ENCODE results near the gene ADISSP.

- TF ChIP-seq ESRRA (IDR thresholded peaks at IDR 0.05; ENCODE audit: borderline replicate concordance, low read depth) (no peak), CTCF (IDR thresholded peaks at IDR 0.05 in 2 of 3, conservative IDR thresholded peaks at IDR 0.05 in 1 of 3; ENCODE audit: insufficient read depth in 2 of 3, low read depth in 1 of 3, low read length in 3 of 3) (no peak), FOS (IDR thresholded peaks at IDR 0.05; ENCODE audit: extremely low read depth, insufficient read length) (no peak), SMAD4 (CRISPR knock-in tag; conservative IDR thresholded peaks at IDR 0.05) (no peak), ZBTB1 (CRISPR knock-in tag; IDR thresholded peaks at IDR 0.05; ENCODE audit: borderline replicate concordance, low read depth) (no peak), EP300 (IDR thresholded peaks at IDR 0.05; ENCODE audit: low read length) (no peak), REST (IDR thresholded peaks at IDR 0.05; ENCODE audit: borderline replicate concordance) (no peak), REST (CRISPR knock-in tag; IDR thresholded peaks at IDR 0.05; ENCODE audit: low read depth) (no peak), ZNF778 (CRISPR knock-in tag; IDR thresholded peaks at IDR 0.05) (no peak), HDAC8 (tag; IDR thresholded peaks at IDR 0.05) (no peak), ZFX (CRISPR knock-in tag; IDR thresholded peaks at IDR 0.05) (no peak), HMGN3 (IDR thresholded peaks at IDR 0.05; ENCODE audit: borderline replicate concordance, extremely low read depth, insufficient read length, low read depth, low read length) (no peak)
- TF ChIP-seq, protein P1, sequence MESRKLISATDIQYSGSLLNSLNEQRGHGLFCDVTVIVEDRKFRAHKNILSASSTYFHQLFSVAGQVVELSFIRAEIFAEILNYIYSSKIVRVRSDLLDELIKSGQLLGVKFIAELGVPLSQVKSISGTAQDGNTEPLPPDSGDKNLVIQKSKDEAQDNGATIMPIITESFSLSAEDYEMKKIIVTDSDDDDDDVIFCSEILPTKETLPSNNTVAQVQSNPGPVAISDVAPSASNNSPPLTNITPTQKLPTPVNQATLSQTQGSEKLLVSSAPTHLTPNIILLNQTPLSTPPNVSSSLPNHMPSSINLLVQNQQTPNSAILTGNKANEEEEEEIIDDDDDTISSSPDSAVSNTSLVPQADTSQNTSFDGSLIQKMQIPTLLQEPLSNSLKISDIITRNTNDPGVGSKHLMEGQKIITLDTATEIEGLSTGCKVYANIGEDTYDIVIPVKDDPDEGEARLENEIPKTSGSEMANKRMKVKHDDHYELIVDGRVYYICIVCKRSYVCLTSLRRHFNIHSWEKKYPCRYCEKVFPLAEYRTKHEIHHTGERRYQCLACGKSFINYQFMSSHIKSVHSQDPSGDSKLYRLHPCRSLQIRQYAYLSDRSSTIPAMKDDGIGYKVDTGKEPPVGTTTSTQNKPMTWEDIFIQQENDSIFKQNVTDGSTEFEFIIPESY (CRISPR knock-in tag; IDR thresholded peaks at IDR 0.05) = peak; percentile 78; the same call in 1 of the 2 replicates
These were observed 11.4 kb upstream of the ADISSP start for GRCh38 chr20:3778976-3779375.

Measured in K562 (cell line).